SK-N-SH (cell line): ENCODE data around the gene TFPI2. TPM values are rescaled to one million over a fixed set of nuclear protein-coding genes. Genes with fewer than 3 reads are reported as not detected.

Source experiments
- CTCF ChIA-PET: fragments of 300-600, 350-600 bp; formaldehyde crosslinking; extraction: SDS; loops from one replicate; lab custom pipeline; 2021; lab: Yijun Ruan, JAX
- POLR2A ChIA-PET: fragments of 350-600 bp; sonication (Branson Sonifier 250); formaldehyde crosslinking; extraction: SDS; loops from one replicate; lab custom pipeline; 2020; ENCODE audit warnings: antibody characterized with exemption, inconsistent platforms; lab: Yijun Ruan, JAX
- DNase-seq: peaks from one replicate; pipeline ENCODE4 v3.0.0; 2012
- H2AFZ ChIP-seq: fragments of 200-600 bp; sonication (generic); 2 replicates; pipeline ENCODE4 v1.8.1; 2016; ENCODE audit warnings: antibody characterized with exemption, mild to moderate bottlenecking, low read depth
- H3F3A ChIP-seq: fragments of 200-600 bp; sonication (generic); replicated peaks from 2 replicates; pipeline ENCODE3; 2016; ENCODE audit warnings: antibody characterized with exemption, mild to moderate bottlenecking; ENCODE audit not compliant: insufficient read depth
- H3K27ac ChIP-seq, 2 experiments: fragments of 200-500 bp in 1 of 2; fragments of 200-600 bp in 1 of 2; sonication (Bioruptor generic) in 1 of 2; sonication (generic), shearing (Covaris generic) in 1 of 2; 2 replicates each; pipeline versions ENCODE4 v1.5.1 to v1.6.1; 2014 to 2016; ENCODE audit warnings: low read depth in 2 of 2, inconsistent platforms in 1 of 2, low read length in 1 of 2, mild to moderate bottlenecking in 1 of 2, mixed read lengths in 1 of 2
- H3K27me3 ChIP-seq: fragments of 200-600 bp; sonication (generic), shearing (Covaris generic); 2 replicates; pipeline ENCODE4 v1.6.1; 2016; ENCODE audit warnings: mixed run types; ENCODE audit not compliant: insufficient read depth
- H3K36me3 ChIP-seq, 2 experiments: fragments of 200-500 bp in 1 of 2; fragments of 200-600 bp in 1 of 2; sonication (Bioruptor generic) in 1 of 2; sonication (generic) in 1 of 2; replicated peaks in 1 of 2; 2 replicates each; pipeline versions ENCODE3 to v1.5.1; 2014 to 2016; ENCODE audit warnings: low read length in 1 of 2, mild to moderate bottlenecking in 1 of 2; ENCODE audit not compliant: insufficient read depth in 2 of 2, control insufficient read depth in 1 of 2
- H3K4me1 ChIP-seq, 2 experiments: fragments of 200-500 bp in 1 of 2; fragments of 200-600 bp in 1 of 2; sonication (Bioruptor generic) in 1 of 2; sonication (generic), shearing (Covaris generic) in 1 of 2; 2 replicates each; pipeline versions ENCODE4 v1.5.1 to v1.6.1; 2014 to 2016; ENCODE audit warnings: low read depth in 1 of 2, low read length in 1 of 2, mixed run types in 1 of 2; ENCODE audit not compliant: insufficient read depth in 2 of 2, control insufficient read depth in 1 of 2
- H3K4me2 ChIP-seq: fragments of 200-600 bp; sonication (generic), shearing (Covaris generic); 2 replicates; pipeline ENCODE4 v1.6.1; 2017; ENCODE audit warnings: mixed run types
- H3K4me3 ChIP-seq, 2 experiments: fragments of 200-500 bp in 1 of 2; fragments of 200-600 bp in 1 of 2; sonication (Bioruptor generic) in 1 of 2; sonication (generic), shearing (Covaris generic) in 1 of 2; 2 replicates each; pipeline versions ENCODE4 v1.5.1 to v1.8.1; 2014 to 2016; ENCODE audit warnings: low read depth in 2 of 2, inconsistent platforms in 1 of 2, low read length in 1 of 2, mild to moderate bottlenecking in 1 of 2, mixed read lengths in 1 of 2, moderate library complexity in 1 of 2
- H3K79me2 ChIP-seq: fragments of 200-600 bp; sonication (generic); 2 replicates; pipeline ENCODE4 v1.8.1; 2017; ENCODE audit warnings: mild to moderate bottlenecking; ENCODE audit not compliant: insufficient read depth
- H3K9ac ChIP-seq: fragments of 200-600 bp; sonication (generic); 2 replicates; pipeline ENCODE4 v1.6.1; 2017; ENCODE audit warnings: mixed run types
- H3K9me2 ChIP-seq: fragments of 200-600 bp; sonication (generic); 2 replicates; pipeline ENCODE4 v1.6.1; 2017; ENCODE audit warnings: mixed run types
- H3K9me3 ChIP-seq: fragments of 200-600 bp; sonication (generic); 2 replicates; pipeline ENCODE4 v1.6.1; 2017; ENCODE audit warnings: mixed run types, mild to moderate bottlenecking, moderate library complexity
- H4K20me1 ChIP-seq: fragments of 200-600 bp; sonication (generic); 2 replicates; pipeline ENCODE4 v1.6.1; 2017; ENCODE audit warnings: mild to moderate bottlenecking, mixed run types; ENCODE audit not compliant: insufficient read depth
- CTCF ChIP-seq: fragments of 200-600 bp; sonication (generic); IDR thresholded peaks from 2 replicates; pipeline ENCODE4 v1.6.1; 2017; ENCODE audit warnings: antibody characterized with exemption, mild to moderate bottlenecking, moderate library complexity
- ELF1 ChIP-seq: IDR thresholded peaks from 2 replicates; pipeline ENCODE4 v1.4.0; 2012
- EP300 ChIP-seq, 2 experiments: IDR thresholded peaks; 2 replicates each; pipeline versions ENCODE4 v1.4.0 to v1.6.1; 2012; ENCODE audit warnings: borderline replicate concordance in 1 of 2, low read depth in 1 of 2, low read length in 1 of 2
- FOSL2 ChIP-seq: IDR thresholded peaks from 2 replicates; pipeline ENCODE4 v1.4.0; 2012; ENCODE audit warnings: low read depth, mild to moderate bottlenecking, moderate library complexity, borderline replicate concordance
- FOXJ3 ChIP-seq: sonication (generic); formaldehyde crosslinking; IDR thresholded peaks from 2 replicates; pipeline ENCODE4 v1.5.1; 2020; ENCODE audit warnings: mild to moderate bottlenecking, missing genetic modification reagents
- GATA2 ChIP-seq: sonication (generic); formaldehyde crosslinking; IDR thresholded peaks from 2 replicates; pipeline ENCODE4 v1.5.0; 2020; ENCODE audit warnings: mild to moderate bottlenecking, missing genetic modification reagents
- MAX ChIP-seq: IDR thresholded peaks from 2 replicates; pipeline ENCODE4 v1.4.0; 2012; ENCODE audit warnings: low read depth
- MEF2A ChIP-seq: IDR thresholded peaks from 2 replicates; pipeline ENCODE4 v1.4.0; 2012; ENCODE audit warnings: low read depth, borderline replicate concordance
- POLR2AphosphoS5 ChIP-seq: IDR thresholded peaks from 2 replicates; pipeline ENCODE4 v1.6.1; 2012; ENCODE audit warnings: low read depth, low read length
- RFX5 ChIP-seq: IDR thresholded peaks from 2 replicates; pipeline ENCODE4 v1.6.1; 2012; ENCODE audit warnings: mild to moderate bottlenecking, improper control_type of control experiment, low read length
- SMC3 ChIP-seq: IDR thresholded peaks from 2 replicates; pipeline ENCODE4 v1.6.1; 2012; ENCODE audit warnings: low read depth, low read length, improper control_type of control experiment
- TAF1 ChIP-seq: IDR thresholded peaks from 2 replicates; pipeline ENCODE4 v1.6.1; 2012; ENCODE audit warnings: low read depth, mild to moderate bottlenecking, low read length, moderate library complexity, borderline replicate concordance
- TCF12 ChIP-seq: IDR thresholded peaks from 2 replicates; pipeline ENCODE4 v1.4.0; 2012
- USF1 ChIP-seq: IDR thresholded peaks from 2 replicates; pipeline ENCODE4 v1.4.0; 2012; ENCODE audit warnings: low read depth, borderline replicate concordance
- ZBTB33 ChIP-seq: IDR thresholded peaks from 2 replicates; pipeline ENCODE4 v1.4.0; 2012; ENCODE audit warnings: low read depth, borderline replicate concordance
- WGBS: methylation state at CpG from one replicate; pipeline ENCODE4 v1.1.6; 2017; ENCODE audit warnings: low lambda C conversion rate; 5-methylcytosine and 5-hydroxymethylcytosine counted together
- polyA plus RNA-seq, 3 experiments: library from polyadenylated mRNA; depleted of rRNA; stranded (reverse); fragments of >200 nt; gene quantifications; 2 replicates each; pipeline ENCODE4 v1.2.3, GENCODE V29; 2012

The TFPI2 gene
- polyA plus RNA-seq, 1 of the 3 experiments (the other 2 are of a cell fraction) = 17.7 TPM

GRCh38 chr7:93837245-93837644 is 53.3 kb downstream of the TFPI2 start:
- Histone ChIP-seq H3K9ac (no peak overlapping the region), H3K9me3 (no peaks in the 10 kb centered on the region), H3K79me2 (no peaks in the 10 kb centered on the region), H3K4me1 (peaks cover 0 to 31% of the 10 kb centered on the region in 2 experiments; a peak in 2 of 4 replicates), H3K9me2 (no peaks in the 10 kb centered on the region), H3F3A (no peaks in the 10 kb centered on the region), H3K36me3 (no peaks in the 10 kb centered on the region), H4K20me1 (no peaks in the 10 kb centered on the region), H3K4me2 (no peak overlapping the region), H3K27ac (no peak overlapping the region), H3K4me3 (no peak overlapping the region), H3K27me3 (no peaks in the 10 kb centered on the region), H2AFZ (no peak overlapping the region)
- 86% methylated on average over 3 of the region's 3 CpGs for WGBS
- peak; percentile 11 for DNase-seq
- POLR2A ChIA-PET = no interaction called here
- TF ChIP-seq ZBTB33 (no peak), EP300 (IDR thresholded peaks at IDR 0.05; ENCODE audit: borderline replicate concordance in 1 of 2, low read depth in 1 of 2, low read length in 1 of 2) (peak in 1 of 2 experiments; percentile 23; a peak in 1 of 4 replicates), GATA2 (CRISPR knock-in tag) (peak; percentile 55)
- CTCF ChIA-PET = interaction anchor here (1.0 kb wide), 1 partner anchor 28 kb away, joined by 3 read pairs; no protein-coding TSS in a partner anchor

- TF ChIP-seq MAX = no peak
- no peak for TF ChIP-seq USF1
- TF ChIP-seq CTCF = no peak
- TF ChIP-seq TCF12 = no peak
- TF ChIP-seq FOSL2 = no peak
- no peak for TF ChIP-seq RFX5
- TF ChIP-seq POLR2AphosphoS5 = no peak
- no peak for TF ChIP-seq TAF1
- no peak for TF ChIP-seq SMC3
- TF ChIP-seq FOXJ3 (CRISPR knock-in tag) = no peak
- no peak for TF ChIP-seq GATA2 (CRISPR knock-in tag)
- TF ChIP-seq MEF2A = no peak
- TF ChIP-seq ELF1 = no peak
- H3F3A ChIP-seq = no peaks in the 10 kb centered on the region
- no peak overlapping the region for H3K9ac ChIP-seq
- peak overlapping the region; percentile 1 to 6; a peak in 2 of 4 replicates for H3K4me3 ChIP-seq
- no peaks in the 10 kb centered on the region for H4K20me1 ChIP-seq
- peak overlapping the region in 1 of 2 experiments; percentile 24; a peak in 1 of 4 replicates for H3K27ac ChIP-seq
- peaks cover 0 to 26% of the 10 kb centered on the region in 2 experiments; a peak in 2 of 4 replicates for H3K4me1 ChIP-seq
- H3K9me3 ChIP-seq = no peaks in the 10 kb centered on the region
- no peaks in the 10 kb centered on the region for H3K9me2 ChIP-seq
- 41% methylated on average over 4 of the region's 4 CpGs for WGBS
- peak overlapping the region; percentile 32; the same call in 1 of the 2 replicates for H2AFZ ChIP-seq
- DNase-seq = no peak
- no peaks in the 10 kb centered on the region for H3K27me3 ChIP-seq
- H3K36me3 ChIP-seq = no peaks in the 10 kb centered on the region
- POLR2A ChIA-PET = no interaction called here
- CTCF ChIA-PET = interaction anchor here (0.7 to 1.3 kb wide), 3 partner anchors 52 to 590 kb away, joined by 3 to 4 read pairs (median 3); no protein-coding TSS in a partner anchor
- peak overlapping the region; percentile 10 for H3K4me2 ChIP-seq
- H3K79me2 ChIP-seq = no peaks in the 10 kb centered on the region
Observed at GRCh38 chr7:93836116-93836515, 54.4 kb downstream of the TFPI2 start.
